ENCODE measurements around the gene OBP2A. TPM values are rescaled to one million over a fixed set of nuclear protein-coding genes. Genes with fewer than 3 reads are reported as not detected.

The OBP2A gene
- total RNA-seq, 1 experiment from 2014 or later, result not detected

GRCh38 chr9:135522931-135523330, 23.0 kb upstream of the OBP2A start:
- no peaks in the 10 kb centered on the region for H3K36me3 Mint-ChIP-seq (ENCODE audit: insufficient read depth in 1 of 3, low read depth in 3 of 3)

More at GRCh38 chr9:135522931-135523330, 23.0 kb upstream of the OBP2A start:
- Histone ChIP-seq H2AK5ac (ENCODE audit: insufficient read length, low read length) (no peak overlapping the region), H3K4me2 (ENCODE audit: insufficient read depth, insufficient read length, low read length) (no peak overlapping the region), H2BK12ac (ENCODE audit: insufficient read length, low read depth, low read length) (no peak overlapping the region), H2BK5ac (ENCODE audit: insufficient read length, low read length) (no peak overlapping the region), H3K9me3 (ENCODE audit: control insufficient read depth, low read depth, low read length) (no peaks in the 10 kb centered on the region), H3K23ac (ENCODE audit: insufficient read length, low read depth, low read length) (no peak overlapping the region), H2BK15ac (ENCODE audit: low read depth, low read length) (no peak overlapping the region), H3K56ac (ENCODE audit: insufficient read length, low read depth, low read length) (no peak overlapping the region), H3K27me3 (ENCODE audit: insufficient read depth, low read length) (no peaks in the 10 kb centered on the region), H3K79me2 (ENCODE audit: insufficient read depth, low read length) (no peaks in the 10 kb centered on the region), H4K20me1 (ENCODE audit: control insufficient read depth, insufficient read depth, insufficient read length) (no peaks in the 10 kb centered on the region), H3T11ph (ENCODE audit: low read length) (no peak overlapping the region), H3K4ac (ENCODE audit: low read depth, low read length) (no peak overlapping the region), H2BK20ac (ENCODE audit: low read depth, low read length, poor library complexity, severe bottlenecking) (no peak overlapping the region), H2AFZ (ENCODE audit: low read length) (no peak overlapping the region), H2BK120ac (ENCODE audit: low read depth, low read length, poor library complexity, severe bottlenecking) (no peak overlapping the region), H3K27ac (ENCODE audit: insufficient read length, low read depth, low read length) (no peak overlapping the region), H3K9ac (ENCODE audit: extremely low read depth, insufficient read length, low read length) (no peak overlapping the region), H3K4me1 (ENCODE audit: insufficient read depth, low read length) (no peaks in the 10 kb centered on the region; the same call in 1 of the 2 replicates), H3K14ac (ENCODE audit: insufficient read depth, low read length) (no peak overlapping the region), H4K8ac (replicated peaks; ENCODE audit: insufficient read length, low read depth, low read length) (no peak overlapping the region), H3K23me2 (ENCODE audit: insufficient read length, low read depth, low read length, poor library complexity, severe bottlenecking) (no peaks in the 10 kb centered on the region), H3K79me1 (ENCODE audit: insufficient read depth, low read depth, low read length, poor library complexity, severe bottlenecking) (no peaks in the 10 kb centered on the region), H3K18ac (ENCODE audit: insufficient read length, low read depth, low read length) (no peak overlapping the region), H4K5ac (ENCODE audit: insufficient read length, low read depth, low read length) (no peak overlapping the region), H4K91ac (ENCODE audit: insufficient read length, low read depth, low read length) (no peak overlapping the region)
- Mint-ChIP-seq H3K4me1 (peaks cover 4 to 11% of the 10 kb centered on the region in 2 experiments; a peak in 3 of 4 replicates), H3K27me3 (ENCODE audit: low read depth) (peaks cover 2% of the 10 kb centered on the region; the same call in 1 of the 2 replicates), H3K4me3 (no peak overlapping the region), H3K27ac (no peak overlapping the region), H3K9me3 (peaks cover 0 to 5% of the 10 kb centered on the region in 2 experiments; a peak in 2 of 5 replicates)
- WGBS (ENCODE audit: extremely low coverage, insufficient read length, low lambda C conversion rate), result no CpG with 5 or more reads among the region's 17 CpGs
- no peak for DNase-seq
- TF ChIP-seq, protein P1, sequence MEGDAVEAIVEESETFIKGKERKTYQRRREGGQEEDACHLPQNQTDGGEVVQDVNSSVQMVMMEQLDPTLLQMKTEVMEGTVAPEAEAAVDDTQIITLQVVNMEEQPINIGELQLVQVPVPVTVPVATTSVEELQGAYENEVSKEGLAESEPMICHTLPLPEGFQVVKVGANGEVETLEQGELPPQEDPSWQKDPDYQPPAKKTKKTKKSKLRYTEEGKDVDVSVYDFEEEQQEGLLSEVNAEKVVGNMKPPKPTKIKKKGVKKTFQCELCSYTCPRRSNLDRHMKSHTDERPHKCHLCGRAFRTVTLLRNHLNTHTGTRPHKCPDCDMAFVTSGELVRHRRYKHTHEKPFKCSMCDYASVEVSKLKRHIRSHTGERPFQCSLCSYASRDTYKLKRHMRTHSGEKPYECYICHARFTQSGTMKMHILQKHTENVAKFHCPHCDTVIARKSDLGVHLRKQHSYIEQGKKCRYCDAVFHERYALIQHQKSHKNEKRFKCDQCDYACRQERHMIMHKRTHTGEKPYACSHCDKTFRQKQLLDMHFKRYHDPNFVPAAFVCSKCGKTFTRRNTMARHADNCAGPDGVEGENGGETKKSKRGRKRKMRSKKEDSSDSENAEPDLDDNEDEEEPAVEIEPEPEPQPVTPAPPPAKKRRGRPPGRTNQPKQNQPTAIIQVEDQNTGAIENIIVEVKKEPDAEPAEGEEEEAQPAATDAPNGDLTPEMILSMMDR (conservative IDR thresholded peaks at IDR 0.05), result no peak
